GM21825 (cell line): ENCODE results near the gene VARS2.
"Not testable (repeated sequence)": the region's sequence is repeated elsewhere in the genome, so short reads cannot be mapped to it uniquely, and the experiment has no call there.

ENCODE experiments used
- ATAC-seq: cut with Tn5 transposase; IDR thresholded peaks from one replicate; pipeline ENCODE4 v1.9.1; 2021; ENCODE audit warnings: mild to moderate bottlenecking, moderate library complexity; ENCODE audit not compliant: unreplicated experiment

VARS2 gene

DNA sequence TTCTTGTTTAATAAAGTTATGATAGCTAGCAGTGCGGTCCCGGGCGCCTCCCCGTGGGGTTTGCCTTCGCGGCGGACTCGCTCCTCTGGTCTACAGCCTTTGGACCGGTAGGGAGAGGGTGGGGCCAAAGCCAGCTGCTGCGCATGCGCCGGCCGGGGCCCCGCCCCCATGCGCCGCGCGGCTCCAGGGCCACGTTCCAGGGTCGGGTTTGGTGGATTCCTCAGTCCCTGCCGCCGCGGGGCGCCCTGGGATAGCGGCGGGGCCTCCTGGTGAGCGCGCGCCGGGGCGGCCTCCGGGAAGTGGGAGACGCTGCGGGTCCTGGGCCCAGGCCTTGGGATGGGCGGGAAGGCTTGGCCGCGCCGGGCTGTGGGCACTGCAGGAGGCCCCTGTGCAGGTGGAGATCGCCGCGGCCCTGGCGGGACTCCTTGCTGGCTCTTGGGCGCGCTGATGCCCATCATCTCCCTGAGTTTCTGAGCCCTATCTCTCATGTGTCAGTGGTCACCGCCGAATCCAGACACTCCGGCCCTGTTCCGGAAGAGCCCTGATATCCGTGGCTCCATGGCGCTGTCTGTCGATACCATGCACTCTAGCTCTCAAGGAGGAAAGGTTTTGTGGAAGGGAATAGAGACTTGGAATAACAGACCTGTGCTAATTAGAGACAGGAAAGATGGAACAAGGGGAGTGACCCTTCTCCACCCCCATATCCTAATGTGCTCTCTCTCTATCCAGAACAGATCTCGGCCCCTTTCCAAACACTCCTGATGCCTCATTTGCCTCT is at the start of gene VARS2:
TSS of gene VARS2 (plus strand) at position 163 of the 778 bp plus-strand sequence. CDS start at position 762, 599 bp downstream.
- peak; percentile 66 for ATAC-seq

DNA sequence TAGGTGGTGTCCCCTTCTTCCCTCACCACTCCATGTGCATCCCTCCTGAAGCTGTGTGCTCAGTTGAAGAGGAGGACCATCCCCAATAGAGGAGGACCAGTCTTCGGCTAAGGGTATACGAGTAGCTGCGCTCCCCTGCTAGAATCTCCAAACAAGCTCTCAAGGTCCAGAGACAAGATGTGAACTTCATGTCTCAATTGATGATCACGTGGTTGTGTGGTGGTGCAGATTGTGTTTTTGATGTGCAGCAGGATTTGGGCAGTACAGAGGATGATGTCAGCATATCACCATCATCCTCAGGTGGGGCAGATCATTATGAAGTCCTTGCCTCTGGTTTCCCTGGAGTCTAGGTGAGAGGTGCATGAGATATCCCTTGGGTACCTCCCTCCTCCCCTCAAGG is 49.7 kb upstream of the VARS2 start:
- no peak for ATAC-seq

DNA sequence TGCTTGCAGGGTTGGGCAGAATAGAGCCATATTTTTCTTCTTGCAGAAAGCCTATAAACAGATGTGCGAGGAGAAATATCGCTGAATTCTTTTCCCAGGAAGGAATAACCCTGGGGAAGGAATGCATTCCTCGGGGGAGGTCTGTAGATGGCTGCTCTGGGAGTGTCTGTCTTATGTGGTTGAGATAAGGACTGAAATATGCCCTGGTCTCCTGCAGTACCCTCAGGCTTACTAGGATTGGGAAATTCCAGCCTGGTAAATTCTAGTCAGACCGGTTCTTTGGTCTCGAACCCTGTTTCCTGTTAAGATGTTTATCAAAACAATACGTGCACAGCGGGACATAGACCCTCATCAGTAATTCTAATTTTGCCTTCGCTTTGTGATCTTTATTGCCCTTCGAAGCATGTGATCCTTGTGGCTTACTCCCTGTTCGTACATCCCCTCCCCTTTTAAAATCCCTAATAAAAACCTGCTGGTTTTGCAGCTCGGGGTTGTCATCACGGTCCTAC is 44.7 kb upstream of the VARS2 start:
- ATAC-seq: not testable (repeated sequence)

DNA sequence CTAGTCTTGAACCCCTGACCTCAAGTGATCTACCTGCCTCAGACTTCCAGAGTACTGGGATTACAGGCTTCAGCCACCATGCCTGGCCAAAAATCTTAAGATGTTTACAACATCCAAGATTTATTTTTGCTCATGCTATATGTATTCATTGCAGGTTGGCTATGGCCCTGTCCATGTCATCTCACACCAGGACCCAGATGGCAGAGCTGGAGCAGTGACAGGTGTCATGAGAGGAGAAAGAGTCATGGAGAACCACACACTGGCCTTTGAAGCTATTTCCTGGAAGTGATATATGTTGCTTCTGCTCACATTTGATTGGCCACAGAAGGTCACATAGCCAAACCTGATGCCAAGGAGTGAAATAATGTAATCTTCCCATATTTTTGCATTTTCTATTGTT is 43.5 kb upstream of the VARS2 start:
- no peak for ATAC-seq

DNA sequence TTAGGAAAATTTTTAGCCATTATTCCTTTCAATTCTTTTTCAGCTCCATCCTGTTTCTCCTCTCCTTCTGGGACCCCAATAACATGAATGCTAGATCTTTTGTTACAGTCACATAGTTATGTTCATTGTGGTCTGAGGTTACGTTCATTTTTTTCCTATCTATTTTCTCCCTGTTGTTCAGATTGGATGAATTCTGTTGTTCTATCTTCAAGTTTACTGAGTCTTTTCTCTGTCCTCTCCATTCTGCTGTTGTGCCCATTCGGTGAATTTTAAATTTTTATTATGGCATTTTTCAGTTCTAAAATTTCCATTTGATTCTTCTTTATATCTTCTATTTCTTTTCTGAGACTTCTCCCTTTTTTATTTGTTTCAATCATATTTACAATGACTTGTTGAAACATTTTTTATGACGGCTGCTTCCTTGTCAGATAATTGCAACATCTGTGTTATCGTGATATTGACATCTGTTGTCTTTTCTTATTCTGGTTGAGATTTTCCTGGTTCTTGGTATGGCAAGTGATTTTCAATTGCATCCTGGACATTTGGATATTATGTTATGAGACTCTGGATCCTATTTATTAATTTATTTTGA is 42.4 kb upstream of the VARS2 start:
- ATAC-seq: no peak

DNA sequence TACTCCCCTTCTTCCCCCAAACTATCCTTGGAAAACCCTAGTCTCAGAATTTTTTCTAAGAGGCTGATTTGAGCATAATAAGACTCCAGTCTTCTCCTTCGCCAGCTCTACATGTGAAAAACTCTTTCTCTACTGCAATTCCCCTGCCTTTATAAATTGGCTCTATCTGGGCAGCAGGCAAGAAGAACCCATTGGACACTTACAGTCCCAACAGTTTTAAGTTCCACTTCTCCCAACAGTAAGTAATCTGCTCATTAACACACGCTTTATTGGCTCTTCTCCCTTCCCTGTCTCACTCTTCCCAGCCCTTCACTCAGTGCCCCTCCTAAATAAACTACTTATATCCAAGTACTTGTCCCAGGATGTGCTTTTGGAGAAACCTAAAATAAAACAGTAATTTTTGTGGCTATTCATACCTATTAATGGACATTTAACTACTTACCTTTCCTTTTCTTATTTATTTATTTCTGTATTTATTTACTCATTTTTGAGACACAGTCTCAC is 40.8 kb upstream of the VARS2 start:
- ATAC-seq: no peak

DNA sequence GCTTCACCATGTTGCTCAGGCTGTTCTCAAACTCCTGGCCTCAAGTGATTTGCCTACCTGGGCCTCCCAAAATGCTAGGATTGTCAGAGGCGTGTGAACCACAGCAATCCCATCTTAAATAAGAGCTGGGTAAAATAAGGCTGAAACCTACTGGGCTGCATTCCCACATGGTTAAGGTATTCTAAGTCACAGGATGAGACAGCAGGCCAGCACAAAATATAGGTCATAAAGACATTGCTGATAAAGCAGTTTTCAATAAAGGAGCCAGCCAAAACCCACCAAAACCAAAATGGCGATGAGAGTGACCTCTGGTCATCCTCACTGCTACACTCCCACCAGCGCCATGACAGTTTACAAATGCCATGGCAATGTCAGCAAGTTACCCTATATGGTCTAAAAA is 40.2 kb upstream of the VARS2 start:
- not testable (repeated sequence) for ATAC-seq

DNA sequence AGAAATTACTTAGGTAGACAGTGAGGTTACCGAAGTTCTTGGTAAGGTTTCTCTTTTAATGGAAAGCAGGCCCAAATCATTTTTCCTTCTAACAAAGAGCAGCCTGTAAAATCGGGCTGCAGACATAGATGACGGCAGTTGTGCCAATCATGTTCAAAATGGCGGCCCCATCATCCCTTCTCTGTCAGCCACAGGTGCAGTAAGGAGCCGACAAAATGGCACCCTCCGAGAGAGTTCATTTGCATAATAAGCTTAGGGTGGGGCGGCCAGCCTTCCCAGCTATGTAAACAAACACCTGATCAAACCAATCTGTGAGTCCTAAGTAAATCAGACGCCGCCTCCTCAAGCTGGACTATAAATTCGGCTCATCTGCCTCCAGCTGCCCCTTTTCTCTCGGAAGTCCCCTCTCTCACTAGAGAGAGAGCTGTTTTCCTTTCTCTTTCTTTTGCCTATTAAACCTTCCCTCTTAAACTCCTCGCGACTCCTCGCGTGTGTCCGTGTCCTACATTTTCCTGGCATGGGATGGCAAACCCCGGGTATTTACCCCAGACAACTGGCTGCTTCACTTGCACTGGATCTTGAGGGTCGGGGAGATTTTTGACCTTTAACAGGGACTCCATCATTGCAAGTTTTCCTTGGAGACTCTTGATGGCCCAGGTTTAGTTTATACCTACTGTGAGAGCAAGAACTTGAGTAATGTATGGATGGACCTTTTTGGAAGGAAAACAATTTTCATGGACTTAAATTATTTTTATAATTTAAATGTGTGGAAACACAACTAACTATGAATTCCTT is 38.6 kb upstream of the VARS2 start:
- ATAC-seq: no peak

DNA sequence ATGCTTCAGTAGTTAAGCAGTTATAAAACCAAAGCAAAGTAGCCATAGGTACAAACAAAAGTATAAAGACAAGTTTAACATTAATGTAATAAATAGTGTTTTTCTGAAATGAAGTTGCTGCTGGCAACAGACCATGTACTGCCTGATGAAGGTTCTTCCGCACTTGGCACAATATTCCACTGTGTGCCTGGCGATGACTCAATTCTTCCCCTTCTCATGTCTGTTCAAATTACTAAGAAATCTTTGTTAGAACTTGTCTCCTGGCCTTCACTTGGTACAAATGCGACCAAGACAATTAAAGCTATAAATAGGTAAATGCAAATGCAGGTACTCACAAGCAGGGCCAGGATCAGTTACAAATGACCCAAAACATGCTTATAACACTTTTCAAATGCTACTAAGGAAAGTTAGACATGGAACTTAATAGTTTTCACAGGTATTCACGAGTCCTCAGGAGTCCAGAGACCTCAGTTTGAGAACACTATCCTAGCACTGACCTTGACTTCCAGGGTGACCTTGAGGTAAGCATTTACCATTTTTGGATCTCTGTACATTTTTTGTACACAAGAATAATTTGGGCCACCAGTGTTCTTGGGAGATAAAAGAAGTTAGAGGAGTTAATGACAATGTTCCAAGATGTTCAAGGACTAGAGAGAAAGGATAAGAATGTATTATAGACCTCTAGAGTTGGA is 37.9 kb upstream of the VARS2 start:
- no peak for ATAC-seq

DNA sequence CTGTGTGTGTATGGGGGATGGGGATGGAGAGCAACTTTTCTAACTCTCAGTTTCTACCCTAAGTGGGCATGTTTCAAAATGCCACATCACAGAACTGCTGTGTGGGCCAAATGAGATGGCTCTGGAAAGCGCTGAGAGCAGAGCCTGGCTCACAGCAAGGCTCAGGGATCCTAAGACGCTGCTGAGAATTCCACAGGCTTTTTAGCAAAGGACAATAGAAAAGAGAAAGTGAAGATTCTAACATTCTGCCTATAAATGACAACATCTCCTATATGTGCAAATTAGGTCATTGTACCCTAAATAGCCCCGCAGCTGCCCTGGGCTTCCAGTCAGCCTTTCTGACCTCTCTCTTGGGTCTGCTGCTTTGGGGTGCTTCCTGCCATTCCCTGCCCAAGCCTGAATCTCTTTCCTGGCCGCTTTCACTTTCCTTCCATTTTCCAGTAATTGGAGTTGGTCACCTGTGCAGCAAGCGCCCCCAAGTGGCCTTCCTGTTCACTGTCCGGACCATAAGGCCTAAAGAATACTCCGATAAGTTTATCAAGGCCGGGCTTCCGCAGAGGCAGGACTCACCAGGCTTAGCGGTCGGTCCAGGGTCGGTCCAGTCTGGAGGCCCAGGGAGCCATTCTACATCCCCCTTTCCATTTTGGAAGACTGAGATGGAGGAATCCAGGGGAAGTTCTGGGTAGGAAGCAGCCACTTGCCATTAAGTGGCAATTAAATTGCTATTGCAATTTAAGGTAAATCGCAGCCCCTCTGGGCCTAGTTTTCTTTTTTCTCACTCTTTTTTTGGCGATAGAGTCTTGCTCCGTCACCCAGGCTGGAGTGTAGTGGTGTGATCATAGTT is 36.4 kb upstream of the VARS2 start:
- no peak for ATAC-seq

DNA sequence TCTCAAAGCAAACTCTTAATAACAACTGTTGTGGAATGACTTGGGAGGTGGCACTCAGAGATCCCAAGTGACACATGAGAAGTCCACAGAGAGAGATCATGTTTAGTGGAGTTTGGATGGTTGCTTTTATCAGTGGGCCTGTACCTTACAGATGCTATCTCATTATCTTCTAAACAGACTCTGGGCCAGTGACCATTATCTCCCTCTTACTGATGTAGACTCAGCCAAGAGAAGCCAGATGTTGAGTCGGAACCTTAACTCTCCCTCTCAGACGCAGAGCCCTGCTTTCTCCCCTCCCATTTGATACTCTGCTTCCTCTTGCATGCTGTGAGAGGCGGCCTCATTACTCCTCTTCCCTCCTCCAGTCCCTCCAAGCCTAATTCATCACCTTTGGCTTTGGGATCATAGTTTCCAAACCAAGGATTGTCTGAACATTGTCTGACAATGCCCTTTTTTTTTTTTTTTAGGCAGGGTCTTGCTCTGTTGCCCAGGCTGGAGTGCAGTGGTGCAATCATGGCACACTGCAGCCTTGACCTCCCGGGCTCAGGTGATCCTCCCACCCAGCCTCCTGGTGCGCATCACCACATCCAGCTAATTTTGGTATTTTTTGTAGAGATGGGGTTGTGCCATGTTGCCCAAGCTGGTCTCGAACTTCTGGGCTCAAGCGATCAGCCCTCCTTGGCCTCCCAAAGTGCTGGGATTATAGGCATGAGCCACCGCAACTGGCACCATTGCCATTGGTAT is 34.2 kb upstream of the VARS2 start:
- no peak for ATAC-seq

DNA sequence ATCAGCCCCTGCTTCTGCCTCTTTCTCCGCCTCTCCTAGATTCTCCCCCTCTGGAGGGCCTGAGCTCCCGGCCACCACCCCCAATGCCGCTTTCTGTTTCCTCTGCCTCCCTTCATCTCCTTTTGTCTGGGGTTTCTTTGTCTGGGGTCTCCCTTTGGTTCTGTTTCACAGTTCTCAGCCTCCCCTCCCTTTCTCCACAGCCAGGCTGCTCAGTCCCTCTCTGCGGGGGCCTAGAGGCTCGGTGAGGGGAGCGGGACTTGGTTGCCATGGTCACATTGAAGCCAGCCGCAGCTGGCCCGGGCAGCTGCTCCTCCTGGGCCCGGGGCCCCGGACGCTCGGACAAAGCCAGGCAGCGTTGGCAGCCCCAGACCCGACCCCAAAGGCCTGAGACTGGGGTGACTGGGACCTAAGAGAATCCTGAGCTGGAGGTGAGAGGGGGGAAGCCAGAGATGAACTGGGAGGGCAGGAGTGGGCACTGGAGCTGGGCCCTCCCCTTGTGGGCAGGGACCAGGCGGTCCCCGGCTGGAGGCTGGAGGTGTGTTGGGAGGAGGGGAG is 33.3 kb upstream of the VARS2 start:
- ATAC-seq: no peak

DNA sequence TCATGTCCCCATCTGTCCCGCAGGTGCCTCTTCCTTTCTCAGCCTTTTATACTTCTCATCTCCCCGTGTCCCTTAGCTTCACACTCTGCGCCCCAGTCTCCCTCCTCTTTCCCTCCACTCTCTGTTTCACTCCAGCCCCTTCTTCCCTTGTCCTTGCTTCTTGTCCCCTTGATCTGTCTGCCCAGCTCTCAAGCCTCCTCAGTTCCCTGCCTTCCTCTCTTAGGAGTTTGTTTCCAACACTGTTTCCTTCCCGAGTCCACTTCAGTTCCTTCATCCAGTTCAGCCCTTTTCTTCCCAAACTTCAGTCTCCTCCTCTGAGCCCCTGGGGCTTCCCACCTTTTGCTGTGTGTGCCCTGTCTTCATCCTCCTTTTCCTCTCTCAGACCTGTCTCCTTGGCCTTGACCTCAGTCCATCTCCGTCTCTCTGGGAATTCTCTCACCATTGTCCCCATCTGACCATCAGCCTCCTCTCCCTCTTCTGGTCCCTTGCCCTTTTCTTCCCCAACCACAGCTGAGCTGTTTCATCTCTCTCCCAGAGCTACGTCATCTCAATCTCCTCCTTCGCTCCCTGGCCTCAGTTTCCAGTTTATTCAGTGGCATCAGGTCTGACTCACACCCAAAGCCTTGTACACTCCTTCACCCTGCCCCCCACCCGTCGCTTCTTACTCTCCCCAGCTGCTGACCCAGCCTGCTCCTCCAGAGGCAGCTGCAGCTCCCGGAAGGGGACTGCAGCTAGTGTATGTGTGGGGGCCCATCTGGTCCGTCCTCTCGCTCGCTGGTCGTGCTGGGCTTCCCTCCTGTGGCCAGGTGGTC is 32.4 kb upstream of the VARS2 start:
- ATAC-seq: no peak

DNA sequence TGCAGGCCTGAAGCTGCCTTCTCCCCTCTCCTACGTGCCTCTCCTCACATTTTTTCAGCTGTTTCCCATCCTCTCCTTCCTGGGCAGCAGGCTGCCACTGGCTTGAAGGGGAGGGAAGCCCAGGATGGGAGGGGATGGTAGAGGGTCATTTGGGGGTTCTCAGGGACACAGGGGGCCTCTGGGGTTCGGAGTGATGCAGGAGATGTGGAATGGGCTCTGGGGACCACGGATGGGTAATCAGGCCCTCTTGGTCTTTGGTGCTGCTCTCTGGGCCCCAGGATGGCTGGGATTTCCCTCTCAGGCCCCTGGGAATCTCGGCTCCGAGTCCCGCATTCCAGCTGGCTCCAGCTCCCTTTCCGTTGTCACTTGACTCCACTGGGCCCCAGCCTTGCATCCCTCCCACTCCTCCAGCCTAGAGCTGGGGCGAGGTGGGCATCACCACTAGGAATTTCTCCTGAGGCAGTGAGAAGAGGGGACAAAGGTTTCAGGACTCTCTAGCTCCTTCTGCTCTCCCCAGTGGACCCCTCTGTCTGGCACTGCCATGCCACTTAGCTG is 31.8 kb upstream of the VARS2 start:
- no peak for ATAC-seq

DNA sequence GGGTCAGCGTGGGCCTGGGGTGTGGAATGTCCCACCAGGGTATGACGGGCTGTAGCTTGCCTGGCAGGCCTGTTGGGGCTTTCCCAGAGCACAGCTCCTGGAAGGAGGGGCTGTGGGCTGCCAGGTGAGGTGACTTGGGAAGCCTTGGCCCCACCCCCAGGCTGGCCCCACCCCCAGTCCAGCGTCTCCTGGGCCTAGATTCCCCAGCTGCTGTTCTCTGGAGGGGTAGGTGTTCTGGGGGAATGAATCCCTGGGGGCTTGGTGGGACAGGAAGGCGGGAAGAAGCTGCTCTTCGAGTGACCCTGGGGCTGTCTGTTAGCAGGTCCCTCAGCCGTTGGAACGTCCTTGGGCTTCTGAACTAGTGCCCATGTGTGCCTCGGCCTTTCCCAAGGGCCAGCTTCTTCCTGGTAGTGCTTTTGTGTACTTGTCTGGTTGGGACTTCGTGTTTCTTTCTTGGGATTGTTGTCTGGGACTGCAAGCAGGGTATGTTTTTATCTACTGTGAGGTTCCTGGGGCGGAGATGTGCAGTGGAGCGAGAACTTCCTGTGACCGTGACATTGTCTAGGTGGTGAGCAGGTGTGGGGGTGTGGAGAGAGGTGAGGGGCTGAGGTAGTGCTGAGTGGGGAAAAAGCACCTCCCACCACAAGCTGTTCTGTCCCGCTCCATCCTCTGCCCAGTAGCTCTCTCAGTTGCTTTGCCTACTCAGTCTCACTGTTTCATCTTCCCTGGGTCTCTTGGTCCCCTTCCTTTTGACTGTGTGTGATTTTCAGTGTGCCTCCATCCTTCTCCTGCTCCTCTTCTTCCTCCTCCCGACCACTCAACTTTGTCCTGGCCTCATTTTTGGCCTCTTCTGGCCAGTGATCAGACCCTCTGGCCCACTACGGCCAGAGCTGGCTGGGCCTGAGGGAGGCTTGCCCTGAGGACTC is 31.0 kb upstream of the VARS2 start:
- ATAC-seq: no peak

DNA sequence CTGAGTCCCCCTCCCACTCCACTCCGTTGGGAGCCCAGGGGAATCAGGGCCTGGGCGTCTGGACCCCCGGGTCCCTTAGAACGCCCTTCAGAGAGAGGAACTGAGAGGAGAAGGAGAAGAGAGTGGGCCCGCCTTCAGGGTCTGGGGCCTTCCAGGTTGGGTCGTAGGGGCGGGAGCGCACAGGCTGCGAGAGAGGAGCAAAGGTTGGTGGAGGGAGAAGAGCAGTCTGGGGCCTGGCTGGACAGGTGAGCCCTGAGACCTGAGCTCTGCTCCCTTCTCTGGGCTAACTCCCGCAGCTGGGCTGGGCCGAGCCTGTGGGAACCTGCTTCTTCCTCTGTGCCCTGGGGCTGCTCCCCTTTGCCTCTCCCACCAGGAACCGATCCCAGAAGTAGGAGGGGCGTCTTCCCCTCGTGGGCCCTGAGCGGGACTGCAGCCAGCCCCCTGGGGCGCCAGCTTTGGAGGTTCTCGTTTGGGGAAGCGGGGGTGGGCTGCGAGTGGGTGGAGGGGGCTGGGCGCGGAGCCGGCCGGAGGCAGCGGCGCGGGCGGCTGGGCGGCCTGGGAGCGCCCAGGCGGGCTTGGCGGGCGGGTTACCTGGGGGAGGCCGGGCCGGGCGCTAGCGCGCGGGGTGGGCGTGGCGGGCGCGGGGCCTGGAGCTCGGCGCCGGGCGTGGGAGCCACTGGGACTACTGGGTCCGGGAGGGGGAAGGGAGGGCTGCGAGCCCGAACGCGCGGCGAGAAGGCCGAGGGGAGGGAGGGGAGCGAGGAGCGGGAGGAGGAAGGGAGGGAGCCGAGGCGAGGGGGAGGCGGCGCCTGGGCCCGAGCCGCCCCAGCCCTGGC is 30.1 kb upstream of the VARS2 start, which contains the start of gene DDR1:
TSS of gene DDR1 (plus strand) at position 835 of the 836 bp plus-strand sequence. CDS start 4,211 bp downstream, outside the sequence.
- ATAC-seq: peak; percentile 33
